Vagina (tissue), 2 donors: ENCODE results near the gene SPC25. TPM values are rescaled to one million over a fixed set of nuclear protein-coding genes. Genes with fewer than 3 reads are reported as not detected.
A peak's percentile ranks its signal among the peaks of the same experiment; 100 is the strongest.

Experiments used
- DNase-seq, 2 donors: peaks; one replicate each; pipeline ENCODE4 v3.0.0-alpha.2; 2017; ENCODE audit errors: extremely low spot score in 2 of 2
- H3K27ac ChIP-seq: fragments of 200-600 bp; sonication (generic); one replicate; pipeline ENCODE4 v1.5.1; 2019
- H3K27me3 ChIP-seq: fragments of 200-600 bp; sonication (generic); one replicate; pipeline ENCODE4 v1.5.1; 2019
- H3K36me3 ChIP-seq, 2 donors: fragments of 200-600 bp; sonication (generic); one replicate each; pipeline ENCODE4 v1.5.1; 2017 to 2019
- H3K4me1 ChIP-seq: fragments of 200-600 bp; sonication (generic); one replicate; pipeline ENCODE4 v1.5.1; 2019
- H3K4me3 ChIP-seq, 2 donors: fragments of 200-600 bp; sonication (generic); 1 replicate in 1 of 2; 2 replicates in 1 of 2; pipeline ENCODE4 v1.5.1; 2016 to 2019
- H3K9me3 ChIP-seq: fragments of 200-600 bp; sonication (generic); one replicate; pipeline ENCODE4 v1.5.1; 2019
- POLR2A ChIP-seq, 2 donors: fragments of 450-650 bp; IDR thresholded peaks; one replicate each; pipeline ENCODE4 v1.6.1; 2017; ENCODE audit warnings: antibody characterized with exemption in 2 of 2, mild to moderate bottlenecking in 2 of 2, moderate library complexity in 2 of 2
- POLR2AphosphoS5 ChIP-seq, 2 donors: sonication (generic); formaldehyde crosslinking; IDR thresholded peaks; one replicate each; pipeline ENCODE4 v1.9.0; 2017; ENCODE audit warnings: antibody characterized with exemption in 2 of 2, mild to moderate bottlenecking in 2 of 2, low read depth in 1 of 2; ENCODE audit not compliant: insufficient read depth in 1 of 2
- intact Hi-C: fragments of 100-400 bp; cut with DNase I; formaldehyde crosslinking; loops from one replicate; pipeline ENCODE4 v1.15.1; 2023
- total RNA-seq: library from RNA; depleted of rRNA; stranded (reverse); fragments of >200 nt; gene quantifications from one replicate; pipeline ENCODE4 v1.2.3, GENCODE V29; 2016
- TF ChIP-seq, protein P1 (sequence below), 3 experiments: fragments of 450-650 bp in 2 of 3; fragments of 200-600 bp in 1 of 3; sonication (generic) in 1 of 3; IDR thresholded peaks; one replicate each; pipeline ENCODE4 v1.5.1; 2017 to 2019; ENCODE audit warnings: antibody characterized with exemption in 3 of 3, mild to moderate bottlenecking in 2 of 3, moderate library complexity in 2 of 3

The SPC25 gene
- not detected for total RNA-seq

GRCh38 chr2:168890006-168890782 is at the start of gene SPC25:
Gene SPC25, minus strand, starts transcription at chr2:168890430. Its CDS starts 911 bp downstream, at chr2:168889519.
- H3K4me1 ChIP-seq: peaks cover 12% of the 10 kb centered on the region
- no peak within 1 kb of the TSS for H3K27ac ChIP-seq
- H3K36me3 ChIP-seq: no peaks in the 10 kb centered on the region
- no peaks in the 10 kb centered on the region for H3K27me3 ChIP-seq
- intact Hi-C loops: no loop called here
- H3K9me3 ChIP-seq: no peaks in the 10 kb centered on the region
- peak within 1 kb of the TSS; percentile 53 to 58 for H3K4me3 ChIP-seq
- TF ChIP-seq POLR2A (IDR thresholded peaks at IDR 0.05) (no peak), POLR2AphosphoS5 (IDR thresholded peaks at IDR 0.05; ENCODE audit: insufficient read depth in 1 of 2, low read depth in 1 of 2) (peak; percentile 60 to 65)
- TF ChIP-seq, protein P1, sequence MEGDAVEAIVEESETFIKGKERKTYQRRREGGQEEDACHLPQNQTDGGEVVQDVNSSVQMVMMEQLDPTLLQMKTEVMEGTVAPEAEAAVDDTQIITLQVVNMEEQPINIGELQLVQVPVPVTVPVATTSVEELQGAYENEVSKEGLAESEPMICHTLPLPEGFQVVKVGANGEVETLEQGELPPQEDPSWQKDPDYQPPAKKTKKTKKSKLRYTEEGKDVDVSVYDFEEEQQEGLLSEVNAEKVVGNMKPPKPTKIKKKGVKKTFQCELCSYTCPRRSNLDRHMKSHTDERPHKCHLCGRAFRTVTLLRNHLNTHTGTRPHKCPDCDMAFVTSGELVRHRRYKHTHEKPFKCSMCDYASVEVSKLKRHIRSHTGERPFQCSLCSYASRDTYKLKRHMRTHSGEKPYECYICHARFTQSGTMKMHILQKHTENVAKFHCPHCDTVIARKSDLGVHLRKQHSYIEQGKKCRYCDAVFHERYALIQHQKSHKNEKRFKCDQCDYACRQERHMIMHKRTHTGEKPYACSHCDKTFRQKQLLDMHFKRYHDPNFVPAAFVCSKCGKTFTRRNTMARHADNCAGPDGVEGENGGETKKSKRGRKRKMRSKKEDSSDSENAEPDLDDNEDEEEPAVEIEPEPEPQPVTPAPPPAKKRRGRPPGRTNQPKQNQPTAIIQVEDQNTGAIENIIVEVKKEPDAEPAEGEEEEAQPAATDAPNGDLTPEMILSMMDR (IDR thresholded peaks at IDR 0.05): peak in 1 of 3 experiments; percentile 7
- no peak for DNase-seq

DNA sequence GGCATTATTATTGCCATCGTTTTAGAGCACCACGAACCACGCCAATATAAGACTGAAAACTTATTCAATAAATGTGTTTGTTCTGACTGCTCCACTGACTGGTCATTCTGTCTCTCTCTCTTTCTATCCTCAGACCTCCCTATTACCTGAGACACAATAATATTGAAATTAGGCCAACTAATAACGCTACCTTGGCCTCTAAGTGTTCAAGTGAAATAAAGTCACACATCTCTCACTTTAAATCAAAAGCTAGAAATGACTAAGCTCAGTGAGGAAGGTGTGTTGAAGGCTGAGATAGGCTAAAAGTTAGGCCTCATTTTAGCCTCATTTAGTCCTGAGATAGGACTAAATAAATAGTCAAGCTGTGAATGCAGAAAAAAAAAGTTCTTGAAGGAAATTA is 49.7 kb upstream of the SPC25 start:
- Histone ChIP-seq H3K36me3 (no peaks in the 10 kb centered on the region), H3K4me3 (no peak overlapping the region), H3K27me3 (no peaks in the 10 kb centered on the region), H3K4me1 (no peaks in the 10 kb centered on the region), H3K27ac (no peak overlapping the region), H3K9me3 (no peaks in the 10 kb centered on the region)
- TF ChIP-seq POLR2A (IDR thresholded peaks at IDR 0.05): no peak
- TF ChIP-seq POLR2AphosphoS5 (IDR thresholded peaks at IDR 0.05; ENCODE audit: insufficient read depth in 1 of 2, low read depth in 1 of 2): no peak
- TF ChIP-seq, protein P1 (IDR thresholded peaks at IDR 0.05): no peak
- DNase-seq: no peak
- intact Hi-C loops: no loop called here

DNA sequence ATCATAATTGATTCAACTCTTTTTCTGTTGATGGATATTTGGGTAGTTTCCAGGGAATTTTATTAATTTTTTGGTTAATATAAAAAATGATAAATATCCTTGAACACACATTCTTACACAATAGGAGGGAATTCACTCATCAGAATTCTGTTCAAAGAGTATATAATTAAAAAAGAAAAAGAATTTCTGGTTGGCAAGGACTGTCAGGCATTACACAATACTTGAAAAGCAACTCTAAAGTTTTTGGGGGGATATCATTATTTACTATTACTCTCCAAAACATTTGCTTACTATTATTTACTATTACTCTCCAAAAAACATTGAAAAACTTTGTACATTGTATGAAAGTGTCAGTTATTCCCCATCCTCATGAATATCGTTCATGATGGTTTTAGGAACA is 48.8 kb upstream of the SPC25 start:
- Histone ChIP-seq H3K36me3 (no peaks in the 10 kb centered on the region), H3K27me3 (no peaks in the 10 kb centered on the region), H3K27ac (no peak overlapping the region), H3K4me3 (no peak overlapping the region), H3K9me3 (no peaks in the 10 kb centered on the region), H3K4me1 (no peaks in the 10 kb centered on the region)
- no peak for TF ChIP-seq POLR2A (IDR thresholded peaks at IDR 0.05)
- TF ChIP-seq, protein P1 (IDR thresholded peaks at IDR 0.05): no peak
- TF ChIP-seq POLR2AphosphoS5 (IDR thresholded peaks at IDR 0.05; ENCODE audit: insufficient read depth in 1 of 2, low read depth in 1 of 2): no peak
- DNase-seq: no peak
- intact Hi-C loops: no loop called here

DNA sequence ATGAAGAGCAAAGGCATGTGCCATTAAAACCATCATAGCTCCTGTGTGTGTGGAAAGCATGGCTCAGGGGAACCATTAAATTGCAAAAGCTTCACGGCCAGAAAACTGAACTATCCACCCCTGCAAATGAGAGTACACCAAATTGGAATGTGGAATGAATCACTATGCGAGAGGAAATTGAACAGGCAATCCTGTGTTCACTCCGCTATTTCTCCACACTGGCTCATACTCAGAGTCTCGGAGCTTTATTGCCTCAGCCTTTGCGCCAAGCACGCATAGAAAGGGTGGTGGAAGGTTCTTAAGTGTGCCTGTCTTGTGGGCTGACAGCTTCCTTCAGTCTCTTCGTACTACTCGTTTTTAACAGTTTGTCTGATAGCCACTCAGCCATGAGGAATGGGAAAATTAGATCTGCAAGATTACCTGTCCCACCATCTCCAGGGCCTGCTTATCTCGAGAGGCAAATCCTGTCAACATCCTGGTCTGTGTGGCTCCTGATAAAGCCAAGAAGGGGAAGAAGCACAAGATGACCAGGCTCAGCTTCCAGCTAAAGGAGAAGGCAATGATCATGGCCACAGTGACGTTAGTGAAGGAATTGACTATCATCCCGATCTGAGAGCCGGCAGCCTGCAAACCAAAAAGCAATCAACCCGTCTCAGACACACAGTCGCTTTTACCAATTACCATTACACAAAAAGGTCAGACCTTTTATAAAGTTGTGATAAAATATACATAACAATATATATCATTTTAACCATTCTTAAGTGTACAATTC is 45.8 kb upstream of the SPC25 start:
- no peaks in the 10 kb centered on the region for H3K36me3 ChIP-seq
- H3K27ac ChIP-seq: no peak overlapping the region
- intact Hi-C loops: no loop called here
- H3K4me3 ChIP-seq: no peak overlapping the region
- TF ChIP-seq, protein P1 (IDR thresholded peaks at IDR 0.05): no peak
- TF ChIP-seq POLR2AphosphoS5 (IDR thresholded peaks at IDR 0.05; ENCODE audit: insufficient read depth in 1 of 2, low read depth in 1 of 2): no peak
- TF ChIP-seq POLR2A (IDR thresholded peaks at IDR 0.05): no peak
- H3K27me3 ChIP-seq: no peaks in the 10 kb centered on the region
- H3K9me3 ChIP-seq: no peaks in the 10 kb centered on the region
- no peak for DNase-seq
- no peaks in the 10 kb centered on the region for H3K4me1 ChIP-seq
